Mesenchymal stem cell (in vitro differentiated cells and primary cell): ENCODE results near the gene SBNO2.

ENCODE experiments used
- DNase-seq: peaks from one replicate; pipeline ENCODE4 v3.0.0-alpha.2; 2013
- H2AFZ ChIP-seq: one replicate; pipeline ENCODE4 v1.6.1; 2013; ENCODE audit warnings: low read depth, mild to moderate bottlenecking, control low read depth, inconsistent platforms, low read length, moderate library complexity
- H2AK5ac ChIP-seq: 2 replicates; pipeline ENCODE4 v1.6.1; 2013; ENCODE audit warnings: low read length, moderate library complexity, mild to moderate bottlenecking, inconsistent platforms; ENCODE audit not compliant: severe bottlenecking
- H2BK120ac ChIP-seq: one replicate; pipeline ENCODE4 v1.6.1; 2013; ENCODE audit warnings: low read depth, mild to moderate bottlenecking, inconsistent platforms, low read length, moderate library complexity
- H2BK12ac ChIP-seq, 2 experiments: one replicate each; pipeline ENCODE4 v1.6.1; 2013; ENCODE audit warnings: inconsistent platforms in 2 of 2, low read length in 2 of 2, mild to moderate bottlenecking in 2 of 2, moderate library complexity in 2 of 2, control low read depth in 1 of 2
- H2BK15ac ChIP-seq: one replicate; pipeline ENCODE4 v1.6.1; 2013; ENCODE audit warnings: mild to moderate bottlenecking, low read depth, inconsistent platforms; ENCODE audit not compliant: poor library complexity, severe bottlenecking
- H2BK5ac ChIP-seq: 2 replicates; pipeline ENCODE4 v1.6.1; 2013; ENCODE audit warnings: low read depth, mild to moderate bottlenecking, low read length, control low read depth, inconsistent platforms; ENCODE audit not compliant: poor library complexity, severe bottlenecking
- H3K14ac ChIP-seq, 2 experiments: one replicate each; pipeline ENCODE4 v1.6.1; 2013; ENCODE audit warnings: inconsistent platforms in 2 of 2, low read length in 2 of 2, control low read depth in 1 of 2, mild to moderate bottlenecking in 1 of 2, moderate library complexity in 1 of 2
- H3K18ac ChIP-seq, 2 experiments: one replicate each; pipeline ENCODE4 v1.6.1; 2013; ENCODE audit warnings: inconsistent platforms in 2 of 2, low read length in 2 of 2, control low read depth in 1 of 2, low read depth in 1 of 2, mild to moderate bottlenecking in 1 of 2
- H3K23ac ChIP-seq, 2 experiments: one replicate each; pipeline ENCODE4 v1.6.1; 2013; ENCODE audit warnings: inconsistent platforms in 2 of 2, low read length in 2 of 2, mild to moderate bottlenecking in 2 of 2, moderate library complexity in 2 of 2, control low read depth in 1 of 2
- H3K27ac ChIP-seq: 2 replicates; pipeline ENCODE4 v1.5.1; 2013; ENCODE audit warnings: mild to moderate bottlenecking, moderate library complexity, low read length, control low read depth, inconsistent platforms; ENCODE audit not compliant: poor library complexity, severe bottlenecking
- H3K27me3 ChIP-seq, 2 experiments: 2 replicates each; pipeline versions ENCODE4 v1.6.1 to v1.7.0; 2013; ENCODE audit warnings: low read length in 2 of 2, mild to moderate bottlenecking in 2 of 2, moderate library complexity in 2 of 2, control low read depth in 1 of 2, inconsistent platforms in 1 of 2; ENCODE audit not compliant: control insufficient read depth in 1 of 2, insufficient read depth in 1 of 2
- H3K36me3 ChIP-seq, 2 experiments: 2 replicates each; pipeline versions ENCODE4 v1.6.1 to v1.7.0; 2013; ENCODE audit warnings: low read length in 2 of 2, control low read depth in 1 of 2, inconsistent platforms in 1 of 2, low read depth in 1 of 2, mild to moderate bottlenecking in 1 of 2; ENCODE audit not compliant: insufficient read depth in 2 of 2, control insufficient read depth in 1 of 2
- H3K4ac ChIP-seq, 2 experiments: one replicate each; pipeline ENCODE4 v1.6.1; 2013; ENCODE audit warnings: inconsistent platforms in 2 of 2, low read length in 2 of 2, mild to moderate bottlenecking in 2 of 2, moderate library complexity in 2 of 2, control low read depth in 1 of 2, low read depth in 1 of 2
- H3K4me1 ChIP-seq: 2 replicates; pipeline ENCODE4 v1.6.1; 2013; ENCODE audit warnings: low read depth, low read length, control low read depth; ENCODE audit not compliant: control insufficient read depth, insufficient read depth
- H3K4me2 ChIP-seq: 2 replicates; pipeline ENCODE4 v1.6.1; 2013; ENCODE audit warnings: low read length, mild to moderate bottlenecking, inconsistent platforms; ENCODE audit not compliant: poor library complexity, severe bottlenecking
- H3K4me3 ChIP-seq, 2 experiments: 2 replicates each; pipeline versions ENCODE4 v1.5.1 to v1.7.0; 2013; ENCODE audit warnings: low read length in 2 of 2, mild to moderate bottlenecking in 2 of 2, control low read depth in 1 of 2, low read depth in 1 of 2; ENCODE audit not compliant: insufficient read depth in 1 of 2
- H3K79me1 ChIP-seq: replicated peaks from 2 replicates; pipeline ENCODE4 v1.6.1; 2013; ENCODE audit warnings: mild to moderate bottlenecking, control low read depth, low read length, inconsistent platforms; ENCODE audit not compliant: poor library complexity, severe bottlenecking
- H3K9ac ChIP-seq: 2 replicates; pipeline ENCODE4 v1.7.0; 2013; ENCODE audit warnings: mild to moderate bottlenecking, low read length, moderate library complexity
- H3K9me3 ChIP-seq: 2 replicates; pipeline ENCODE4 v1.7.0; 2013; ENCODE audit warnings: mild to moderate bottlenecking, low read length; ENCODE audit not compliant: control insufficient read depth
- H4K8ac ChIP-seq: one replicate; pipeline ENCODE4 v1.6.1; 2013; ENCODE audit warnings: inconsistent platforms, mild to moderate bottlenecking, low read length, moderate library complexity
- H4K91ac ChIP-seq: one replicate; pipeline ENCODE4 v1.6.1; 2013; ENCODE audit warnings: mild to moderate bottlenecking, low read length, inconsistent platforms
- WGBS: methylation state at CpG from one replicate; pipeline ENCODE4 v1.1.7; 2013; ENCODE audit warnings: mixed read lengths; 5-methylcytosine and 5-hydroxymethylcytosine counted together

Gene SBNO2

GRCh38 chr19:1068009-1069001 is 105.8 kb downstream of the SBNO2 start:
- Histone ChIP-seq H3K4ac (no peak overlapping the region), H3K79me1 (no peaks in the 10 kb centered on the region), H2BK5ac (no peak overlapping the region), H2AFZ (no peak overlapping the region), H3K36me3 (peaks cover 0 to 7% of the 10 kb centered on the region in 2 experiments), H3K27me3 (peaks cover 50 to 83% of the 10 kb centered on the region in 2 experiments), H3K4me3 (no peak overlapping the region), H3K9me3 (no peaks in the 10 kb centered on the region), H3K14ac (no peak overlapping the region), H3K18ac (no peak overlapping the region), H3K4me2 (no peak overlapping the region), H2BK15ac (no peak overlapping the region), H3K9ac (no peak overlapping the region), H4K91ac (no peak overlapping the region), H2BK12ac (no peak overlapping the region), H3K23ac (no peak overlapping the region), H2BK120ac (no peak overlapping the region), H3K4me1 (peaks cover 39% of the 10 kb centered on the region), H3K27ac (no peak overlapping the region), H4K8ac (no peak overlapping the region), H2AK5ac (no peak overlapping the region)
- no peak for DNase-seq
- 92% methylated on average over 41 of the region's 45 CpGs for WGBS

- 19% methylated on average over 38 of the region's 38 CpGs for WGBS
- no peak overlapping the region for H4K91ac ChIP-seq
- H3K4me2 ChIP-seq = peak overlapping the region; percentile 53
- no peak overlapping the region for H3K14ac ChIP-seq
- H2BK120ac ChIP-seq = no peak overlapping the region
- DNase-seq = no peak
- H4K8ac ChIP-seq = peak overlapping the region; percentile 38
- H2BK12ac ChIP-seq = no peak overlapping the region
- H3K27ac ChIP-seq = no peak overlapping the region
- H3K27me3 ChIP-seq = peaks cover 50 to 74% of the 10 kb centered on the region in 2 experiments
- H3K23ac ChIP-seq = no peak overlapping the region
- H3K9ac ChIP-seq = no peak overlapping the region
- no peak overlapping the region for H2AK5ac ChIP-seq
- H3K4ac ChIP-seq = no peak overlapping the region
- no peaks in the 10 kb centered on the region for H3K9me3 ChIP-seq
- H3K36me3 ChIP-seq = peaks cover 0 to 7% of the 10 kb centered on the region in 2 experiments
- no peaks in the 10 kb centered on the region for H3K79me1 ChIP-seq
- no peak overlapping the region for H2AFZ ChIP-seq
- peak overlapping the region in 1 of 2 experiments; percentile 28 for H3K4me3 ChIP-seq
- no peak overlapping the region for H3K18ac ChIP-seq
- H3K4me1 ChIP-seq = peaks cover 39% of the 10 kb centered on the region
- H2BK5ac ChIP-seq = no peak overlapping the region
- peak overlapping the region; percentile 84 for H2BK15ac ChIP-seq
Observed at GRCh38 chr19:1067341-1067957, 106.6 kb downstream of the SBNO2 start.

DNA sequence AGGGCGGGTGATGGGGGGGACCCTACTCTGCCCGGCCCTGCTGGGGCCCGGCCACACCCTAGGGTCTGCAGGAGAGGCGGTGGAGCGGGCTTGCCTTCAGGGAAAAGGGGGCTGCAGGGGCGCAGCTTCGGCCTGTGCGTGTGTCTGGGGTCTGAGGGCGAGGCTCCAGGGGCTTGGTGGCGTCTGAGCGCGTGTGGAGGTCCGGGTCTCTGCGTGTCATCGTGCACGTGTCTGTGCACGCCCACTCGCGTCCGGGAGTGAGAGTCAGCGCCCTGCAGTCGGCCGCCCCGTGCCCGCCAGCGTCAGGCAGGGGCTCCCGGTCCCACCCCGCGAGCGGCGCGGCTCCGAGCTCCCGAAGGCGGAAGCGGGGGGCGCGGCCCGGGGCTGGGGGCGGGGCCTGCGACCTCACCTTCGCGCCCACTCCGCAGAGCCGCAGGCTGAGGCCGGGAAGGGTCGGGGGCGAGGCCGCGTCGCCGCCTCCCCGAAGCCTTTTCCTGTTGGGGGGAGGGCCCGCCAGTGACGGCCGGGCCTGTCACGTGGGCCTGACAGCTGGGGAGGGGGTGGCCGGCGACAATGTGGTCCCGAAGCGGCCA is 107.2 kb downstream of the SBNO2 start, which contains the start of gene ARHGAP45:
ARHGAP45 (plus strand) TSS at position 420 of the 593 bp plus-strand sequence. CDS start 239 bp downstream, outside the sequence.
- Histone ChIP-seq H4K8ac (peak within 1 kb of the TSS; percentile 38), H3K14ac (peak within 1 kb of the TSS in 1 of 2 experiments; percentile 86), H3K79me1 (no peaks in the 10 kb centered on the region), H2BK15ac (peak within 1 kb of the TSS; percentile 84), H3K18ac (peak within 1 kb of the TSS in 1 of 2 experiments; percentile 56), H4K91ac (no peak within 1 kb of the TSS), H3K4me1 (peaks cover 39% of the 10 kb centered on the region), H2BK12ac (peak within 1 kb of the TSS in 1 of 2 experiments; percentile 48), H3K27me3 (peaks cover 44 to 68% of the 10 kb centered on the region in 2 experiments), H3K4me2 (peak within 1 kb of the TSS; percentile 53), H3K23ac (no peak within 1 kb of the TSS), H2AFZ (no peak within 1 kb of the TSS), H2BK5ac (no peak within 1 kb of the TSS), H2AK5ac (no peak within 1 kb of the TSS), H3K4me3 (peak within 1 kb of the TSS in 1 of 2 experiments; percentile 28), H3K9ac (no peak within 1 kb of the TSS), H3K36me3 (peaks cover 0 to 12% of the 10 kb centered on the region in 2 experiments), H3K27ac (no peak within 1 kb of the TSS), H3K9me3 (no peaks in the 10 kb centered on the region), H2BK120ac (no peak within 1 kb of the TSS), H3K4ac (no peak within 1 kb of the TSS)
- DNase-seq = no peak
- WGBS = 15% methylated on average over 51 of the region's 61 CpGs
